GM23338 (cell line): Measurements from ENCODE around the gene HRK. TPM values are rescaled to one million over a fixed set of nuclear protein-coding genes. Genes with fewer than 3 reads are reported as not detected.

Experiments used
- ATAC-seq: fragments of 200-7000 bp; cut with Tn5 transposase; 3 replicates; pipeline ENCODE4 v1.9.1; 2020
- DNase-seq: peaks from one replicate; pipeline ENCODE4 v3.0.0-alpha.2; 2015; ENCODE audit warnings: low spot score
- H2AFZ ChIP-seq: fragments of 200-600 bp; sonication (generic); 2 replicates; pipeline ENCODE4 v1.8.0; 2016; ENCODE audit warnings: antibody characterized with exemption, mild to moderate bottlenecking, moderate library complexity
- H3F3A ChIP-seq: fragments of 200-600 bp; sonication (generic); replicated peaks from 2 replicates; pipeline ENCODE4 v1.8.0; 2017; ENCODE audit warnings: antibody characterized with exemption, mixed run types, low read depth
- H3K27ac ChIP-seq: fragments of 200-600 bp; sonication (generic); 2 replicates; pipeline ENCODE4 v1.6.1; 2016; ENCODE audit warnings: low read depth
- H3K27me3 ChIP-seq: fragments of 200-600 bp; sonication (generic); 2 replicates; pipeline ENCODE4 v1.8.0; 2016; ENCODE audit warnings: mild to moderate bottlenecking, mixed run types, moderate library complexity; ENCODE audit not compliant: insufficient read depth
- H3K36me3 ChIP-seq: fragments of 200-600 bp; sonication (generic); 2 replicates; pipeline ENCODE4 v1.8.0; 2016; ENCODE audit warnings: mild to moderate bottlenecking; ENCODE audit not compliant: insufficient read depth
- H3K4me1 ChIP-seq: fragments of 200-600 bp; sonication (generic); 2 replicates; pipeline ENCODE4 v1.8.0; 2016; ENCODE audit warnings: mild to moderate bottlenecking, moderate library complexity; ENCODE audit not compliant: insufficient read depth
- H3K4me2 ChIP-seq: fragments of 200-600 bp; sonication (generic); 2 replicates; pipeline ENCODE4 v1.7.1; 2017; ENCODE audit warnings: mixed run types
- H3K4me3 ChIP-seq: fragments of 200-600 bp; sonication (generic); 2 replicates; pipeline ENCODE4 v1.6.1; 2016; ENCODE audit warnings: mixed run types
- H3K79me2 ChIP-seq: fragments of 200-600 bp; sonication (generic); replicated peaks from 2 replicates; pipeline ENCODE4 v1.8.0; 2017; ENCODE audit warnings: mild to moderate bottlenecking; ENCODE audit not compliant: insufficient read depth
- H3K9me2 ChIP-seq: fragments of 200-600 bp; sonication (generic); 2 replicates; pipeline ENCODE4 v1.8.0; 2017; ENCODE audit not compliant: insufficient read depth
- H4K20me1 ChIP-seq: fragments of 200-600 bp; sonication (generic); replicated peaks from 2 replicates; pipeline ENCODE4 v1.8.0; 2017; ENCODE audit warnings: mild to moderate bottlenecking; ENCODE audit not compliant: insufficient read depth
- H3K27ac Mint-ChIP-seq: 2 replicates; pipeline ENCODE4 v1.8.0; 2020; ENCODE audit warnings: inconsistent platforms, mild to moderate bottlenecking, moderate library complexity, mixed read lengths
- H3K27me3 Mint-ChIP-seq: 3 replicates; pipeline ENCODE4 v1.8.0; 2022; ENCODE audit warnings: low read depth, mild to moderate bottlenecking, moderate library complexity, mixed read lengths, inconsistent platforms; ENCODE audit not compliant: insufficient read depth, poor library complexity
- H3K36me3 Mint-ChIP-seq: 3 replicates; pipeline ENCODE4 v1.8.0; 2021; ENCODE audit warnings: low read depth, mild to moderate bottlenecking, inconsistent platforms, moderate library complexity, mixed read lengths
- H3K4me1 Mint-ChIP-seq: 3 replicates; pipeline ENCODE4 v1.8.0; 2020; ENCODE audit warnings: mild to moderate bottlenecking, inconsistent platforms, mixed read lengths
- H3K4me3 Mint-ChIP-seq: 3 replicates; pipeline ENCODE4 v1.8.0; 2021; ENCODE audit warnings: moderate library complexity, mild to moderate bottlenecking, inconsistent platforms, mixed read lengths
- H3K9me3 Mint-ChIP-seq: 3 replicates; pipeline ENCODE4 v1.8.0; 2020; ENCODE audit warnings: moderate library complexity, mild to moderate bottlenecking, inconsistent platforms, mixed read lengths
- CTCF ChIP-seq, 2 experiments: fragments of 200-600 bp in 1 of 2; sonication (generic) in 1 of 2; conservative IDR thresholded peaks; 2 replicates each; pipeline versions ENCODE4 v1.5.1 to v1.6.1; 2016 to 2017; ENCODE audit warnings: antibody characterized with exemption in 2 of 2, low read depth in 2 of 2, mild to moderate bottlenecking in 2 of 2, moderate library complexity in 1 of 2
- ETS1 ChIP-seq: IDR thresholded peaks from 2 replicates; pipeline ENCODE4 v1.6.1; 2016; ENCODE audit warnings: antibody characterized with exemption
- EZH2 ChIP-seq: fragments of 200-600 bp; sonication (generic); IDR thresholded peaks from one replicate; pipeline ENCODE4 v1.8.0; 2017; ENCODE audit warnings: antibody characterized with exemption, mild to moderate bottlenecking, low read depth; ENCODE audit not compliant: unreplicated experiment
- NANOG ChIP-seq: IDR thresholded peaks from 2 replicates; pipeline ENCODE4 v1.6.1; 2016; ENCODE audit warnings: antibody characterized with exemption, borderline replicate concordance
- POLR2AphosphoS5 ChIP-seq: IDR thresholded peaks from 2 replicates; pipeline ENCODE4 v1.6.1; 2016; ENCODE audit warnings: antibody characterized with exemption, low read depth
- REST ChIP-seq: IDR thresholded peaks from one replicate; pipeline ENCODE4 v1.6.1; 2018; ENCODE audit warnings: antibody characterized with exemption; ENCODE audit not compliant: unreplicated experiment
- STAT1 ChIP-seq: IDR thresholded peaks from one replicate; pipeline ENCODE4 v1.6.1; 2016; ENCODE audit warnings: antibody characterized with exemption; ENCODE audit not compliant: unreplicated experiment
- ZNF114 ChIP-seq: fragments of 250-450 bp; sonication (Bioruptor Pico); IDR thresholded peaks from 2 replicates; pipeline ENCODE4 v1.5.0; 2020; ENCODE audit warnings: mild to moderate bottlenecking, moderate library complexity
- ZNF462 ChIP-seq: fragments of 250-450 bp; sonication (Bioruptor Pico); IDR thresholded peaks from 2 replicates; pipeline ENCODE4 v1.5.0; 2020; ENCODE audit warnings: mild to moderate bottlenecking, moderate library complexity
- polyA plus RNA-seq: library from polyadenylated mRNA; unstranded; fragments of >200 nt; fragmentation: Nextera tagmentation; extraction: Ambion mirVana; gene quantifications from 2 replicates; pipeline ENCODE4 v1.2.1, GENCODE V29; 2016
- total RNA-seq: library from RNA; depleted of rRNA; stranded (reverse); fragments of >200 nt; shearing (Covaris generic); gene quantifications from 2 replicates; pipeline ENCODE4 v1.2.3, GENCODE V29; 2014

The HRK gene
- total and polyA plus RNA-seq, 2 experiments from 2014 or later: 1.7 to 1.9 TPM

GRCh38 chr12:116885491-116885890 lies 4.2 kb upstream of the HRK start:
- Histone ChIP-seq H4K20me1 (no peaks in the 10 kb centered on the region), H3K79me2 (no peaks in the 10 kb centered on the region), H3K4me2 (no peak overlapping the region), H3F3A (peaks cover 13% of the 10 kb centered on the region), H3K27me3 (peaks cover 41% of the 10 kb centered on the region), H3K4me3 (no peak overlapping the region), H3K4me1 (peaks cover 13% of the 10 kb centered on the region), H3K9me2 (no peaks in the 10 kb centered on the region), H2AFZ (no peak overlapping the region), H3K27ac (no peak overlapping the region), H3K36me3 (no peaks in the 10 kb centered on the region)
- Mint-ChIP-seq H3K9me3 (no peaks in the 10 kb centered on the region; the same call in 1 of the 3 replicates), H3K27me3 (peaks cover 27% of the 10 kb centered on the region), H3K27ac (no peak overlapping the region), H3K4me1 (peaks cover 10% of the 10 kb centered on the region), H3K4me3 (no peak overlapping the region), H3K36me3 (no peaks in the 10 kb centered on the region; the same call in 2 of the 3 replicates)
- DNase-seq (no peak), ATAC-seq (no peak)
- TF ChIP-seq STAT1 (no peak), REST (no peak), POLR2AphosphoS5 (no peak), NANOG (no peak), ZNF114 (CRISPR knock-in tag) (no peak), ZNF462 (CRISPR knock-in tag) (no peak), ETS1 (no peak), CTCF (conservative IDR thresholded peaks at IDR 0.05; ENCODE audit: low read depth in 2 of 2) (no peak), EZH2 (no peak)
